Peyer's patch (tissue), 4 donors: ENCODE results near the gene EPHA1.
"Not testable (repeated sequence)": the region's sequence is repeated elsewhere in the genome, so short reads cannot be mapped to it uniquely, and the experiment has no call there.

Source experiments
- CTCF ChIP-seq, 6 experiments: fragments of 450-650 bp in 4 of 6; fragments of 200-600 bp in 2 of 6; sonication (generic) in 1 of 6; IDR thresholded peaks; one replicate each; pipeline ENCODE4 v1.5.1; 2017 to 2019; ENCODE audit warnings: antibody characterized with exemption in 6 of 6, mild to moderate bottlenecking in 3 of 6, moderate library complexity in 1 of 6
- POLR2A ChIP-seq, 2 donors: fragments of 450-650 bp; IDR thresholded peaks; one replicate each; pipeline ENCODE4 v1.5.1; 2017; ENCODE audit warnings: antibody characterized with exemption in 2 of 2, mild to moderate bottlenecking in 2 of 2, moderate library complexity in 2 of 2

- TF ChIP-seq POLR2A, CTCF (IDR thresholded peaks at IDR 0.05): not testable (repeated sequence)
Measured at GRCh38 chr7:143402233-143402632, 6.4 kb downstream of the EPHA1 start.
